ENCODE measurements around the gene GLCCI1.

The GLCCI1 gene

DNA sequence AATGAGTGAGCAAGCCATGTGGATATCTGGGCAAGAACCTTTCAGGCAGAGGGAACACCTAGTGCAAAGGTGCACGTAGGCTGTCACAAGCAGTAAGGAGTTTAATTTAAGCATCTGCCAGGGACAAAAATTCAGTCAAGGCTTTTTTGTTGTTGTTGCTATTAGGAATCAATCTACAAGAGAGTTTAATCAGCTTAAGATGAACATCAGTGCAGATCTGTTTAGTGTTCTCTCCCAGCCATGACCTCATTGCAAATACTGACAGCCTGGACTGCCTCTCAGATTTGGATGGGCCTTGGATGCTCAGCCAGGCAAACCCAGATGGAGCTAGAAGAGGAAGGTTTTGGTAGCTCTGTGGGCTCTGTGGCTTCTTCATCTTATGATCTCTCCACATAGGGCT, 3.3 kb upstream of the GLCCI1 start:
- Histone ChIP-seq H3K27me3 (ENCODE audit: insufficient read depth, low read length) (no peaks in the 10 kb centered on the region), H2AFZ (ENCODE audit: low read length) (no peak overlapping the region), H3K9ac (ENCODE audit: low read length) (no peak overlapping the region), H3K9me2 (ENCODE audit: low read depth, low read length) (no peaks in the 10 kb centered on the region), H3K27ac (ENCODE audit: low read depth, low read length, poor library complexity, severe bottlenecking) (peak overlapping the region; percentile 46), H3K4me1 (ENCODE audit: insufficient read depth, low read length, severe bottlenecking) (peaks cover 37% of the 10 kb centered on the region), H3K4me3 (ENCODE audit: low read depth, low read length, poor library complexity, severe bottlenecking) (no peak overlapping the region), H3K9me3 (ENCODE audit: low read length) (no peaks in the 10 kb centered on the region), H3K79me2 (ENCODE audit: insufficient read depth, low read length) (peaks cover 7% of the 10 kb centered on the region), H3K4me2 (ENCODE audit: low read length) (no peak overlapping the region), H3F3A (ENCODE audit: insufficient read depth, low read length) (no peaks in the 10 kb centered on the region), H3K36me3 (ENCODE audit: insufficient read depth, low read length) (peaks cover 1% of the 10 kb centered on the region; the same call in 1 of the 2 replicates), H4K20me1 (ENCODE audit: insufficient read depth, low read length) (no peaks in the 10 kb centered on the region)
- no peak for TF ChIP-seq EZH2 (IDR thresholded peaks at IDR 0.05; ENCODE audit: borderline replicate concordance, low read length)
- TF ChIP-seq, protein P1, sequence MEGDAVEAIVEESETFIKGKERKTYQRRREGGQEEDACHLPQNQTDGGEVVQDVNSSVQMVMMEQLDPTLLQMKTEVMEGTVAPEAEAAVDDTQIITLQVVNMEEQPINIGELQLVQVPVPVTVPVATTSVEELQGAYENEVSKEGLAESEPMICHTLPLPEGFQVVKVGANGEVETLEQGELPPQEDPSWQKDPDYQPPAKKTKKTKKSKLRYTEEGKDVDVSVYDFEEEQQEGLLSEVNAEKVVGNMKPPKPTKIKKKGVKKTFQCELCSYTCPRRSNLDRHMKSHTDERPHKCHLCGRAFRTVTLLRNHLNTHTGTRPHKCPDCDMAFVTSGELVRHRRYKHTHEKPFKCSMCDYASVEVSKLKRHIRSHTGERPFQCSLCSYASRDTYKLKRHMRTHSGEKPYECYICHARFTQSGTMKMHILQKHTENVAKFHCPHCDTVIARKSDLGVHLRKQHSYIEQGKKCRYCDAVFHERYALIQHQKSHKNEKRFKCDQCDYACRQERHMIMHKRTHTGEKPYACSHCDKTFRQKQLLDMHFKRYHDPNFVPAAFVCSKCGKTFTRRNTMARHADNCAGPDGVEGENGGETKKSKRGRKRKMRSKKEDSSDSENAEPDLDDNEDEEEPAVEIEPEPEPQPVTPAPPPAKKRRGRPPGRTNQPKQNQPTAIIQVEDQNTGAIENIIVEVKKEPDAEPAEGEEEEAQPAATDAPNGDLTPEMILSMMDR (IDR thresholded peaks at IDR 0.05; ENCODE audit: low read length): no peak

DNA sequence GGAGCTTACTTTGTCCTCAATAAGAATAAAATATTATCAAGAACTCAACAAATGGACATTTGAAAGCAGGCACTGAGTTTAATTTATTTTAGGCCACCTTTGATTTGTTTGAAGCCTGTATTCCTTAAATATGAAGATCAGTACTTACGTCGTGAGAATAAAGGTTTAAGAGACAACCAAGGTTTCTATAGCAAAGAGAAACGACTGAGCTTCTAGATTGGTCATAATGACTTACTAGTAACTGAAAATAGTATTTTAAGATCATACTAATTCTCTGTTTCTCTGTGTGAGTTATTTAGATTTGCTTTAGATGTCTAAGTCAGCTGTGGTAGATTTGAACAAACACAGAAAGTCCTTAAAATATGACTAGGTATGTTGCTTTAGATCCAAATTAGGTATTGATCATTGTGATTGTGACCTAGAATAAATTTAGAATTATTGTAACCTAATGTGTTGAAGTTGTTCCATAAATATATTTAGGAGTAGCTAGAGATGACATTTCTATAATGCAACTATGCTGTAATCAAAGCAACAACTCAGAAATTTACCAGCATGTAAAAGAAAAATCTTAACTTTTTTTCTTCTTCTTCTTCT, 2.4 kb upstream of the GLCCI1 start:
- H3K9me3 ChIP-seq (ENCODE audit: low read length): no peaks in the 10 kb centered on the region
- no peak overlapping the region for H3K9ac ChIP-seq (ENCODE audit: low read length)
- H3K4me3 ChIP-seq (ENCODE audit: low read depth, low read length, poor library complexity, severe bottlenecking): no peak overlapping the region
- H2AFZ ChIP-seq (ENCODE audit: low read length): no peak overlapping the region
- TF ChIP-seq EZH2 (IDR thresholded peaks at IDR 0.05; ENCODE audit: borderline replicate concordance, low read length): no peak
- TF ChIP-seq, protein P1 (IDR thresholded peaks at IDR 0.05; ENCODE audit: low read length): no peak
- H3K27me3 ChIP-seq (ENCODE audit: insufficient read depth, low read length): no peaks in the 10 kb centered on the region
- H4K20me1 ChIP-seq (ENCODE audit: insufficient read depth, low read length): no peaks in the 10 kb centered on the region
- H3K79me2 ChIP-seq (ENCODE audit: insufficient read depth, low read length): peaks cover 16% of the 10 kb centered on the region
- no peaks in the 10 kb centered on the region for H3F3A ChIP-seq (ENCODE audit: insufficient read depth, low read length)
- peaks cover 4% of the 10 kb centered on the region; the same call in 1 of the 2 replicates for H3K36me3 ChIP-seq (ENCODE audit: insufficient read depth, low read length)
- H3K4me1 ChIP-seq (ENCODE audit: insufficient read depth, low read length, severe bottlenecking): peaks cover 37% of the 10 kb centered on the region
- H3K4me2 ChIP-seq (ENCODE audit: low read length): no peak overlapping the region
- peak overlapping the region; percentile 91 for H3K27ac ChIP-seq (ENCODE audit: low read depth, low read length, poor library complexity, severe bottlenecking)
- H3K9me2 ChIP-seq (ENCODE audit: low read depth, low read length): no peaks in the 10 kb centered on the region

DNA sequence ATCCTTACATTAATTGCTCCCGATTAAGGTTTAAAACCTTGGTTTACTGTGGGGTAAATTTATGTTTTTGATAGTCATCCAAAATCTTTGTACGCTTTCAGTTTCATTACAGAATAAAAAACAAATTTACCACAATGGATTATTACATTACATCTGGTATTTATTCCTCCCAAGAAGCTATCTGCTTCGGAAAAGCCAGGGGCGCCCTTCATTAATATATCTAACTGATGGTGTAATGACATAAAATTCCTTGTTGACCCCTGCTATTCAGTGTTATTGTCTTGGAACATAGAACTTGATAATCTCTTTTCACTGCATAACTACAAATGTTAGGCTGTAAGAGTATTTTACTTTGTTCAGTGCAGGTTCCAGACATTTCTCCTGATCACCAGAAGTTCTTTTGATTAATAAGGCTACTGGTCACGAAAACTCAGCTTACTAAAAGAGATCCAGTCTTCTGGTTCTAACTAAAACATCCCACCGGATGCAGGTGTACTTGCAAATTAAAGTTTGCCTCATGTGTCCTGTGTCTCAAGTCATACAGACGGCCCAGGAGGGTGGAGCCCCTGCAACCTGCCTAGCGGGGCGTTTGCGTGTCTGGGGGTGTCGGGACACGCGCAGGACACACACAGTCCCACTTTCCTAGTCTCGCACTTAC, 581 bp upstream of the GLCCI1 start:
- peak overlapping the region; percentile 94 for H3K4me2 ChIP-seq (ENCODE audit: low read length)
- H3K36me3 ChIP-seq (ENCODE audit: insufficient read depth, low read length): peaks cover 4% of the 10 kb centered on the region; the same call in 1 of the 2 replicates
- H3F3A ChIP-seq (ENCODE audit: insufficient read depth, low read length): no peaks in the 10 kb centered on the region
- H3K27me3 ChIP-seq (ENCODE audit: insufficient read depth, low read length): no peaks in the 10 kb centered on the region
- H3K4me3 ChIP-seq (ENCODE audit: low read depth, low read length, poor library complexity, severe bottlenecking): peak overlapping the region; percentile 82
- peaks cover 34% of the 10 kb centered on the region for H3K79me2 ChIP-seq (ENCODE audit: insufficient read depth, low read length)
- no peak overlapping the region for H2AFZ ChIP-seq (ENCODE audit: low read length)
- no peaks in the 10 kb centered on the region for H3K9me2 ChIP-seq (ENCODE audit: low read depth, low read length)
- H3K9me3 ChIP-seq (ENCODE audit: low read length): no peaks in the 10 kb centered on the region
- peak overlapping the region; percentile 80 for H3K9ac ChIP-seq (ENCODE audit: low read length)
- TF ChIP-seq, protein P1 (IDR thresholded peaks at IDR 0.05; ENCODE audit: low read length): no peak
- TF ChIP-seq EZH2 (IDR thresholded peaks at IDR 0.05; ENCODE audit: borderline replicate concordance, low read length): no peak
- H4K20me1 ChIP-seq (ENCODE audit: insufficient read depth, low read length): no peaks in the 10 kb centered on the region
- peaks cover 42% of the 10 kb centered on the region for H3K4me1 ChIP-seq (ENCODE audit: insufficient read depth, low read length, severe bottlenecking)
- H3K27ac ChIP-seq (ENCODE audit: low read depth, low read length, poor library complexity, severe bottlenecking): peak overlapping the region; percentile 91

Measured in OCI-LY1 (cell line).